Parathyroid adenoma (tissue), 2 donors: ENCODE results near the gene KLHDC2.

Source experiments
- H2AFZ ChIP-seq: fragments of 300-600 bp; sonication (generic); one replicate; pipeline ENCODE4 v1.7.0; 2017; ENCODE audit warnings: antibody characterized with exemption, mild to moderate bottlenecking
- H3K27ac ChIP-seq: fragments of 300-600 bp; sonication (generic); one replicate; pipeline ENCODE4 v1.7.0; 2017
- H3K27me3 ChIP-seq: fragments of 300-600 bp; sonication (generic); one replicate; pipeline ENCODE4 v1.7.0; 2017; ENCODE audit warnings: low read length; ENCODE audit not compliant: control insufficient read depth, insufficient read depth
- H3K36me3 ChIP-seq: fragments of 300-600 bp; sonication (generic); one replicate; pipeline ENCODE4 v1.7.0; 2017; ENCODE audit warnings: low read length; ENCODE audit not compliant: control insufficient read depth, insufficient read depth
- H3K4me1 ChIP-seq: fragments of 300-600 bp; sonication (generic); one replicate; pipeline ENCODE4 v1.7.0; 2017; ENCODE audit warnings: control low read depth
- H3K4me2 ChIP-seq: fragments of 300-600 bp; sonication (generic); one replicate; pipeline ENCODE4 v1.7.0; 2017; ENCODE audit warnings: low read length
- H3K4me3 ChIP-seq: fragments of 300-600 bp; sonication (generic); one replicate; pipeline ENCODE4 v1.7.0; 2017; ENCODE audit warnings: low read depth, low read length
- H3K79me2 ChIP-seq: fragments of 300-600 bp; sonication (generic); one replicate; pipeline ENCODE4 v1.7.0; 2017; ENCODE audit warnings: control low read depth
- H3K9ac ChIP-seq: fragments of 300-600 bp; sonication (generic); one replicate; pipeline ENCODE4 v1.7.0; 2017; ENCODE audit warnings: mild to moderate bottlenecking
- H3K9me3 ChIP-seq: fragments of 300-600 bp; sonication (generic); one replicate; pipeline ENCODE4 v1.7.0; 2017; ENCODE audit warnings: low read length; ENCODE audit not compliant: control insufficient read depth
- TF ChIP-seq, protein P1 (sequence below): fragments of 300-600 bp; sonication (generic); IDR thresholded peaks from one replicate; pipeline ENCODE4 v1.7.0; 2017; ENCODE audit warnings: antibody characterized with exemption, mild to moderate bottlenecking
- donor health status: primary hyperparathyroidism.

KLHDC2 gene

DNA sequence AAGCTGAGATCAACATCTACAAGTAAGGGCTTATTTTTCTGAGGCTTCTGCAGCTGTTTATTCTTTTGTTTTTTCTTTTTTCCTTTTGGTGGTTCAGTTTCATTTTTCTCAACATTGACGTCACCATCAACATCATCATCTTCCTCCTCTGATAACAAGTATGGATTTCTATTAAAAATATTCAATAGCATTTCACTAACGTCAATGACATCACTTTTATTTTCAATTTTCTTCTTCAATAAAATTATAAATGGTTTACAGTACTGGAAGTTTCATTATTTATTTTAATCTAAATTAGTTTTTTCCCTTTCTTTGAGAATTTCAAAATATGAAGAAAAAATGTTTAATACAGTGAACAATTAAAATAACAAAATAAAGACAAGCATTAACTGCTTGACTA, 60.7 kb downstream of the KLHDC2 start:
- no peak overlapping the region for H3K27ac ChIP-seq
- H3K9ac ChIP-seq: no peak overlapping the region
- H3K36me3 ChIP-seq: no peaks in the 10 kb centered on the region
- no peaks in the 10 kb centered on the region for H3K27me3 ChIP-seq
- no peaks in the 10 kb centered on the region for H3K9me3 ChIP-seq
- H3K4me1 ChIP-seq: no peaks in the 10 kb centered on the region
- H3K79me2 ChIP-seq: no peaks in the 10 kb centered on the region
- TF ChIP-seq, protein P1, sequence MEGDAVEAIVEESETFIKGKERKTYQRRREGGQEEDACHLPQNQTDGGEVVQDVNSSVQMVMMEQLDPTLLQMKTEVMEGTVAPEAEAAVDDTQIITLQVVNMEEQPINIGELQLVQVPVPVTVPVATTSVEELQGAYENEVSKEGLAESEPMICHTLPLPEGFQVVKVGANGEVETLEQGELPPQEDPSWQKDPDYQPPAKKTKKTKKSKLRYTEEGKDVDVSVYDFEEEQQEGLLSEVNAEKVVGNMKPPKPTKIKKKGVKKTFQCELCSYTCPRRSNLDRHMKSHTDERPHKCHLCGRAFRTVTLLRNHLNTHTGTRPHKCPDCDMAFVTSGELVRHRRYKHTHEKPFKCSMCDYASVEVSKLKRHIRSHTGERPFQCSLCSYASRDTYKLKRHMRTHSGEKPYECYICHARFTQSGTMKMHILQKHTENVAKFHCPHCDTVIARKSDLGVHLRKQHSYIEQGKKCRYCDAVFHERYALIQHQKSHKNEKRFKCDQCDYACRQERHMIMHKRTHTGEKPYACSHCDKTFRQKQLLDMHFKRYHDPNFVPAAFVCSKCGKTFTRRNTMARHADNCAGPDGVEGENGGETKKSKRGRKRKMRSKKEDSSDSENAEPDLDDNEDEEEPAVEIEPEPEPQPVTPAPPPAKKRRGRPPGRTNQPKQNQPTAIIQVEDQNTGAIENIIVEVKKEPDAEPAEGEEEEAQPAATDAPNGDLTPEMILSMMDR: no peak
- H3K4me2 ChIP-seq: no peak overlapping the region
- no peak overlapping the region for H3K4me3 ChIP-seq
- H2AFZ ChIP-seq: no peak overlapping the region
